Stimulated activated CD8-positive, alpha-beta memory T cell treated with anti-CD3 and anti-CD28 coated beads, Interleukin-4, amount 100 ng/mL, for 48 hours (primary cell): Measurements from ENCODE around the gene THAP11.

Experiments
- DNase-seq: peaks from one replicate; pipeline ENCODE4 v3.0.0-alpha.2; 2020

THAP11 gene

DNA sequence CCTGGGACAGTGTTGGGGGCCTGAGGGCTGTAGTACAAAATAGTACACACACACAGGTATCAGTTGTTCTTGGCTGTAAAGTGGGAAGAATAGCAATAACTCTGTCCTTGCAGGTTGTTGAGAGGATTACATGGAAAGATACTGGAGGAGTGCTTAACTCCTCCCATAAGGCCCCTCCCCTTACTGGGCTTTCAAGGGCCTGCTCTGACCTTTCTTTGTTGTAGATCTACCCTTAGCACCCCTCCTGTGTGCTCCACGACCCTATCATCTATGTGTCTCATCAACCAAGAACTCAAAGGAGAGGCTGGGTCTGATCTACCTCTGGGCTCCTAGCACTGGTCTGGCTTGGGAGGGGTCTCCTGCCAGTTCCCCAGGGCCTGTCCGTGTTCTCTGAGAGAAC is 22.5 kb downstream of the THAP11 start:
- no peak for DNase-seq

DNA sequence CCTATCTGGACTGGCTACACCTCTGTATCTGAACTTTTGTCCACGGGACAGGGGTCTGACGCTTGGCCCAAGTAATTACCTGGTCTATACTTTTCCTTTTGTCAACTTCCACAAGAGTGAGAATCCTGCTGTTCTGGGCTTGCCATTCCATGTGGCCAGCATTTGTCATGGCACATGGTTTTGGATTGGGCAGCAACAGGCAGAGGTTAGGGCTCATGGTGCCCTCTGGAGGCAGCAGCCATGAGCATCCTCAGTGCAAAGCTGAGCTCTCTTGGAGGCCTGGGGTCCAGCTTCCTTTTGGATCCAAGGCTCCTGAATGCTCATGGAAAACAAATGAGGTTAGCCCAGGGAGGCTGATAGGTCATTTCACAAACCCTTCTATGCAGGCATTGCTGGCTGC is 23.2 kb downstream of the THAP11 start:
- DNase-seq, result no peak

DNA sequence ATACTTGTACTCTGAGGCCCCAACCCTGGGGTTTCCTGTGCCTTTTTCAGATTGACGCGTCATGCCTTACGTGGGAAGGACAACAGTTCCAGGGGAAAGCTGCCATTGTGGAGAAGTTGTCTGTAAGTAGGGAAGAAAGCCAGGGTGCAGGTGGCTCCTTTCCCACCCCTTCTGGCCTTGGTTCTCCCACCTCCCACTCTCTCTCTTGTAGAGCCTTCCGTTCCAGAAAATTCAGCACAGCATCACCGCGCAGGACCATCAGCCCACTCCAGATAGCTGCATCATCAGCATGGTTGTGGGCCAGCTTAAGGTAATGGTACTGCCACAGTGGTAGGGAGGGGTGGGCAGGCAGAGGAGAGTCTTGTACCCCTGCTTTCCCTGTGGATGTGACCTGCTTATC is 26.2 kb downstream of the THAP11 start:
- DNase-seq, result no peak

DNA sequence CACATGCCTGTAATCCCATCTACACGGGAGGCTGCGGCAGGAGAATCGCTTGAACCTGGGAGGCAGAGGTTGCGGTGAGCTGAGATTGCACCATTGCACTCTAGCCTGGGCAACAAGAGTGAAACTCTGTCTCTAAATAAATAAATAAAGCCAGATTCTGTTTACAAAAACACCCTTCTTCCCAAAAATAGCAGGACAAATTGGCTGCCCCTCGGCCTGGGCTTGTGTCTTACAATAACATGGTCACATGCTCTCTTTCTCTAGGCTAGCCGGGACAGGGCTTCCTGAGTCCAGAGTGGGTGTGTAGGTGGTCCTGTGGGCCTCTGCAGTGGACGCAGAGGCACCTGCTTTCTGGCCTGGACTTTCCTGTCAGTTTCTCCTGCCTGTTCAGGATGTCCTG is 27.5 kb downstream of the THAP11 start:
- no peak for DNase-seq

DNA sequence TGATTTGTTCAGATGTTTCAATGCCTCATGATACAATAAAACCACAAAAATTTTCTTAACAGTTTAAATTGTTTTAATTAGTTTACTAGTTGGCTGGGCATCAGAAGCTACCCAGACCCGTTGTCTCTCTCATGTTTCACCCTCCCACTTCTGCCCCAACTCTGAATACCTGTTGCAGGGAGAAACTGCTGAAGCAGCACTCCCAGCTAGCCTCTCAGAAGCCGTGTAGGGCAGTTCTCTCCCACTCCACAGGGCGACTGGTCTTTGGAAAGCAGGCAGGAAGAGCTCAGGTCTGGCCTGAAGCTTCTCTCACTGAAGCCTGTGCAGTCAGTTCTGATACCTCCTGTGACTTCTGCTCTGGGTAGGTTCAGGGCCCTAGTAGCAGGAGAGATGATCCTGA is 29.1 kb downstream of the THAP11 start:
- no peak for DNase-seq

DNA sequence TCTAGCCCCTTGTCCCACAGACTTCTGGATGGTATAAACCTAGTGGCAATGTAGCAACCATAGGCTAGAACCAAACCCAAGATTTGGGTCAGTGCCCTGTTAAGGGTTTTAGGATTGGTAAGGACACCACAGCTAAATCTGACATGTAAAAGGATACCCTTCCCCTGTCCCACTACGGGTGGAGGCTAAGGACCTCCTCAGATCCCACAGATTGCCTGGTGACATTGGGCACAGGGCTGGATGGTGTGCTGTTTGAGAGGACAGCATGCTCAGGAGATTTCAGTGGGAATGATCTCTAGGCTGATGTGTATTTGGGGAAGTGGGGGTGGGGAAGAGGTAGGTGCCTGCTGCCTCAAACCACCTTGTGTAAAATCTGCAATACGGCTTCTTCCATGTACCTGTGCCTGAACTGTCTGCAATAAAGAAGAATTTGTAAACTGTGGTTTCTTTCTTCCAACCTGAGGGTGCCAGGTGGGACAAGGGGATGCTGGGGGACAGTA is 30.1 kb downstream of the THAP11 start:
- no peak for DNase-seq

DNA sequence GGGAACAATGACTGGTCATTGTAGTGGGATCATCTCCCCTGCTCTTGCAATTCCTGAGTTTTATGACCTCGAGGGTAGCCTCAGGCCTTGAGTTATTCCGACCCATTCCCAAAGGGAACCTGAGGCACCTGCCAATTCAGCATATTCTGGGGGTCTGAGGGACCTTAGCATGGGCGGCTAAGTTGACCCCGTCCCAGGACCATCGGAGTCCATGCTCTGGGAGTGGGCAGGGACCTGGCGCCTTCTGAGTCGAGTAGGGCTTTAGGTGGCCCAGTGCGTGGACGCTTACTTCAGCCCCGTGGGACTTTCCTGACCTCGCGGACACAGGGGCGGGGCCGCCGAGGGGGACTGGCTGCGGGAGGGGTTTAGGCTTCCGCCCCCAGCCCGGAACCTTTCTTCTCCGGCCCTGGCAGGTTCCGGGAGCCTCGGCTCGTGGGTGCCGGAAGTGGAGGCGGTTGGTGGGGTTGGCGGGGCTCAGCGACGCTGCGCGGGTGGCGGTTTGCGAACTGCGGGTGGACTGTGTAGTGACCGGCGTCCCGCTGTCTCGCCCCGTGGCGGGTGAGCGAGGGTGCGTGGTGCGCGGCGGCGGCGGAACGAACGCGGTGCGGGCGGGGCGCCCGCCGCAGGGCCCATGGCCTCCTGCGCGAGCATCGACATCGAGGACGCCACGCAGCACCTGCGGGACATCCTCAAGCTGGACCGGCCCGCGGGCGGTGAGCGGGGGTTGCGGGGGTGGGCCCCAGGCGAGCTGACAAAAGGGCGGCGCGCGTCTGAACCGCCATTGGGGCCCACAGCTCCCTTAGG is 30.7 kb downstream of the THAP11 start, which contains the start of gene EDC4:
Gene EDC4, plus strand, starts transcription at position 422 of the 804 bp plus-strand sequence. Its CDS starts 210 bp downstream, at position 632.
- peak; percentile 96 for DNase-seq

DNA sequence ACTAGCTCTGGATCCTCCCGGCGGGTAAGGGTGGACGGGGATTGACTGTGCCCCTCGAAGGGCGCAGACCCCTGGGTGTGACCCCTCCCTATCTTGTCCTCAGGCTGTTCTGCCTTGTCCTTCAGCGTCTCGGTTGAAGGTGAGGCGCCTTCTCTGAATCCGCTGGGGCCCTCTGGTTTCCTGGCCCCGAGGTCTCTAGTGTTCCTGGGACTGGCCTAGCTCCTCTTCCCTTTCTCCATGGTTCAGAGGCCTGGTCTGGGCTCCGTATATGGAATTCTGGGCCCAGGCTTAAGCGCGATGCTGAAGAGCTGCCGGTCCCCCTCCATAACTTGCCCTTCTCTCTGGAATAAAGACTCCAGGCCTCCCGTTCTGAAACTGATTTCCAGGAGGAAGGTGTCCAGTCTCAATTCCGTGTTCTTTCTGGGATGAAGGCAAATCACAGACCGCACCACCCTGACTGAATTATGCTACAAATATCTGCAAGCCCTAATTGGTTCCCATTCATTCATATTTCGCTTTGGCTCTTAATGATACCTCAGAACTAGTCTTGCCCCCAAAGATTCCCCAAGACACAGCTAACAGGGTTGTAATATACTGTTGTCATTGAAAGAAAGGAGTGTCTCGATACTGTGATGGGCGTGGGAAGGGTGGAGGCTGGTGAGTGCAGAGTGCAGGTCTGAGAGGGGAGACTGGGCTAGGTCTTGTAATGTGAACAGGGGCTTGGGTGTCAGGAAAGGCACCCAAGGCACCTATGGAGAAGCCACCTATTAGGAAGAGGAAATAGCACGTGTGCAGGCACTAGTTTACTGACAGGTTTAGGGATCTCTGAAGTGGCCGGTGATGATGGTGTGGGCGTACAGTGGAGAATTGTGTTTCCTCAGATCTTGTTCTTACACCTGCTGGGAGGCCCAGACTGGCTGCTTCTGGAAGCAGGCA is 31.6 kb downstream of the THAP11 start:
- DNase-seq, result no peak

DNA sequence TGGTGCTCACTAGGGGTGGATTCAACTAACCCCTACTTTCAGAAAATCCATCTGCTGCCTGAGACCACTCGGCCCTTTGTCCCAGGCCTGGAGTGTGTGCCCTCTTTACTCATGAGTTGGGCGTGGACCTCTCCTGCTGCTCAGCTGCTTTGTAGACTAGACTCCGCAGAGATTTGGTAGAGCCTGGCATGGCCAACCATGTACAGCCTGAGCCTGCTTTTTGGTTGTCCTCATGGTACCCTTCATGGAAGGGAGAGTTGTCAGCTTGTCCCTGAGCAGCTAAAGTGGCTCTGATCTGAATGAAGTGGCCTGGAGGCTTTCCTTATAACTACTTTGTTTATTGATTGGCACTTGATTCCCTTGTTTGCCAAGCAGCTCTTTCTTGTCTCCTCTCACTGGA is 32.3 kb downstream of the THAP11 start:
- no peak for DNase-seq

DNA sequence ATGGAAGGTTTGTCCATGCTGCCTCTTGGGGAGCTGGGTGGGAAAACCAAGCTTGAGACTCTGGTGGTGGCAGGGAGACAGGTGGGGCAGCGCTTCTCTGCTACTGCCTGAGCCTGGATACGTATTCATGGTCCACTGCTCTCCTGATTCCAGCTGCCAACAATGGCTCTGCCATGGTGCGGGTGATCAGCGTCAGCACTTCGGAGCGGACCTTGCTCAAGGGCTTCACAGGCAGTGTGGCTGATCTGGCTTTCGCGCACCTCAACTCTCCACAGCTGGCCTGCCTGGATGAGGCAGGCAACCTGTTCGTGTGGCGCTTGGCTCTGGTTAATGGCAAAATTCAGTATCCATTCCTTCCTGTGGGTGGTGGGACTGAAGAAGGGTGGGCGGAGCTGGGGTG is 34.9 kb downstream of the THAP11 start:
- no peak for DNase-seq

DNA sequence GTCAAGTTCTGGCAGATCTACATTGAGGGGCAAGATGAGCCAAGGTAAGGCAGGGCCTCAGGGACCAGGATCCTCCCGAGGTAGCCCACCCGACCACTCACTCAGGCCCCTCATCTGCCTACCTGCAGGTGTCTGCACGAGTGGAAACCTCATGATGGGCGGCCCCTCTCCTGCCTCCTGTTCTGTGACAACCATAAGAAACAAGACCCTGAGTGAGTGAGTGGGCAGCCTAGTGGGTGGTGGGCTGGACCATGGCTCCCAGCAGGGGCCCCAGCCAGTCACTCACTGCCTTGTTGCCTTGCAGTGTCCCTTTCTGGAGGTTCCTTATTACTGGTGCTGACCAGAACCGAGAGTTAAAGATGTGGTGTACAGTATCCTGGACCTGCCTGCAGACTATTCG is 36.1 kb downstream of the THAP11 start:
- DNase-seq, result no peak

DNA sequence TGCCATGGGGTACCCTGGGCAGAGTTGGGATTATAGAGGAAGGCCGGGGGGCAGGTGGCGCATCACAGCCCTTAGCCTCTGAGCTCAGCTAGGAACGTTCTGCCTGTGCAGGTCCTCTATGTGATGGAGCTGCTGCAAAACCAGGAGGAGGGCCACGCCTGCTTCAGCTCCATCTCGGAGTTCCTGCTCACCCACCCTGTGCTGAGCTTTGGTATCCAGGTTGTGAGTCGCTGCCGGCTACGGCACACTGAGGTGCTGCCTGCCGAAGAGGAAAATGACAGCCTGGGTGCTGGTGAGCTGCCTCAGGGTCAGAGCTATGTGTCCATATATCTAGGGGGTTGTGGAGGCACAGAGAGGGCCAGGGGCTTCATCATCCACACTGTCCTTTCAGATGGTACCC is 36.7 kb downstream of the THAP11 start:
- no peak for DNase-seq

DNA sequence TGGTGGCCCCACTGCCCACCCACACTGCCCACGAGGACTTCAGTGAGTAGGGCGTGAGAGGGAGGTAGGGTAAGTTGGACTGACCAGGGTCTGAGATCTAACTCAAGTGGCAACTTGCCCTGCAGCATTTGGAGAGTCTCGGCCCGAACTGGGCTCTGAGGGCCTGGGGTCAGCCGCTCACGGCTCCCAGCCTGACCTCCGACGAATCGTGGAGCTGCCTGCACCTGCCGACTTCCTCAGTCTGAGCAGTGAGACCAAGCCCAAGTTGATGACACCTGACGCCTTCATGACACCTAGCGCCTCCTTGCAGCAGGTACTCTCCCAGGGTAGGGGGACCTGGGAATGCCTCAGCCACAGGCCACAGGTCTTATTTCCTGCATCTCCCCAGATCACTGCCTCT is 37.3 kb downstream of the THAP11 start:
- no peak for DNase-seq

DNA sequence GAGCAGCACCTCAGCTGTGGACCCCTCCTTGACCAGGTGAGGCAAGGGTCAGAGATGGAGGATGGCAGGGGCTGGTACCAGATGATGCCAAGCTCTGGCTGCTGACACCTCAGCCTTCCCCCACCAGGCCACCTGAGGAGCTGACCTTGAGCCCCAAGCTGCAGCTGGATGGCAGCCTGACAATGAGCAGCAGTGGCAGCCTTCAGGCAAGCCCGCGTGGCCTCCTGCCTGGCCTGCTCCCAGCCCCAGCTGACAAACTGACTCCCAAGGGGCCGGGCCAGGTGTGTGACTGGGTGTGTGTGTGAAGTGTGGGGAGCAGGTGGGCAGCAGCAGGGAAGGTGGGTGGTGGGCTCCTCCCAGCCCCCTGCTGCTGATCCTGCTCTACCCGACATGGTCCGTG is 37.8 kb downstream of the THAP11 start:
- DNase-seq, result no peak

DNA sequence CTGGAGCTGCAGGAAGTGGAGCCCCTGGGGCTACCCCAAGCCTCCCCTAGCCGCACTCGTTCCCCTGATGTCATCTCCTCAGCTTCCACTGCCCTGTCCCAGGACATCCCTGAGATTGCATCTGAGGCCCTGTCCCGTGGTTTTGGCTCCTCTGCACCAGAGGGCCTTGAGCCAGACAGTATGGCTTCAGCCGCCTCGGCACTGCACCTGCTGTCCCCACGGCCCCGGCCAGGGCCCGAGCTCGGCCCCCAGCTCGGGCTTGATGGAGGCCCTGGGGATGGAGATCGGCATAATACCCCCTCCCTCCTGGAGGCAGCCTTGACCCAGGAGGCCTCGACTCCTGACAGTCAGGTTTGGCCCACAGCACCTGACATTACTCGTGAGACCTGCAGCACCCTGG is 38.5 kb downstream of the THAP11 start:
- DNase-seq, result no peak

DNA sequence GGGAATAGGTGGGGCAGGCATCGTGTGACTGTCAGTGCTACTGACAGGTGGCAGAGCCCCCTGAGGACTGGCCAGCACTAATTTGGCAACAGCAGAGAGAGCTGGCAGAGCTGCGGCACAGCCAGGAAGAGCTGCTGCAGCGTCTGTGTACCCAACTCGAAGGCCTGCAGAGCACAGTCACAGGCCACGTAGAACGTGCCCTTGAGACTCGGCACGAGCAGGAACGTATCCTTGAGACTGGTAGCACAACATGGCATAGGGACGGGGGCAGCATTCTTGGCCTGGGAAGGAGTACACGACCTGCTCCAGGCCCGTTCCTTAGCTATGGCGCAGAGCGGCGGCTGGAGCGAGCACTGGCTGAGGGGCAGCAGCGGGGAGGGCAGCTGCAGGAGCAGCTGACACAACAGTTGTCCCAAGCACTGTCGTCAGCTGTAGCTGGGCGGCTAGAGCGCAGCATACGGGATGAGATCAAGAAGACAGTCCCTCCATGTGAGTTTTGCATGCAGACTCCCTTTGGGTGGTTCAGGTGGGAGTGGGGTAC is 39.6 kb downstream of the THAP11 start:
- DNase-seq, result no peak

DNA sequence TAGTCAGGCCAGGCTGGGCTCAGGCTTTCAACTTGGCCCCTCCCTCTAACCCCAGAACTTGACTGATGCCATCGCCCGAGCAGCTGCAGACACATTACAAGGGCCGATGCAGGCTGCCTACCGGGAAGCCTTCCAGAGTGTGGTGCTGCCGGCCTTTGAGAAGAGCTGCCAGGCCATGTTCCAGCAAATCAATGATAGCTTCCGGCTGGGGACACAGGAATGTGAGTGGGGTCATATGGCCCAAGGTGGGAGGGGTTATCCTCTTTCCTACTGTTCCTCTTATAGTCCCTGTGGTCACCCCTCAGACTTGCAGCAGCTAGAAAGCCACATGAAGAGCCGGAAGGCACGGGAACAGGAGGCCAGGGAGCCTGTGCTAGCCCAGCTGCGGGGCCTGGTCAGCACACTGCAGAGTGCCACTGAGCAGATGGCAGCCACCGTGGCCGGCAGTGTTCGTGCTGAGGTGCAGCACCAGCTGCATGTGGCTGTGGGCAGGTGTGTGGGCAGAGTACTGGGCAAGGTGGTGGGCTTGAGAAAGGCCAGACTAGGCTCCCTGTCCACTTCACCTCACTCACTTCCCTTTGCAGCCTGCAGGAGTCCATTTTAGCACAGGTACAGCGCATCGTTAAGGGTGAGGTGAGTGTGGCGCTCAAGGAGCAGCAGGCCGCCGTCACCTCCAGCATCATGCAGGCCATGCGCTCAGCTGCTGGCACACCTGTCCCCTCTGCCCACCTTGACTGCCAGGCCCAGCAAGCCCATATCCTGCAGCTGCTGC is 40.4 kb downstream of the THAP11 start:
- no peak for DNase-seq

DNA sequence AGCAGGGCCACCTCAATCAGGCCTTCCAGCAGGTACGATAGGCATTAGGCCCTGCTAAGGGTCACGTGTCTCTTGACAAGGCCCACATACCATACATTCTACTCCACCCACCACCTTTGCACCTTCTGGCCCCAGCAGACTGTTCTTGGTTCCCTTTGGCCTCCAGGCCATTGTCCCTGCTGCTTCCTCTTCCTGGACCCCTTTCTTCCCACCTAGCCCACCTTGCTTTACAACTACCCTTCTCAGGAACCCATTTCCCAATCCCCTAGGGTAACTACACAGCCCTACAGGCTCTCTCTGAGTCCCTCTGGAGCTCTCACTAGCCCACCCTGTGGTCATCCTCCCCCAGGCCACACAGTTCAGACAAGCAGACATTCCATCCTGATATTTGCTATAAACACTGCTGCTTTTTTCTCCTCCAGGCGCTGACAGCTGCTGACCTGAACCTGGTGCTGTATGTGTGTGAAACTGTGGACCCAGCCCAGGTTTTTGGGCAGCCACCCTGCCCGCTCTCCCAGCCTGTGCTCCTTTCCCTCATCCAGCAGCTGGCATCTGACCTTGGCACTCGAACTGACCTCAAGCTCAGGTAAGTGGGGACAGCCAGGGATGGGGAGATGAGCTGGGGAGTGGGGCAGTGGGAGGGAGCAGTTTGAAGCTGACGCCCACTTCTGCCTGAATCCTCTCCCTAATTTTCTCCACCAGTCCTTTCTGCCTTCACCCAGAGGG is 41.2 kb downstream of the THAP11 start:
- no peak for DNase-seq

DNA sequence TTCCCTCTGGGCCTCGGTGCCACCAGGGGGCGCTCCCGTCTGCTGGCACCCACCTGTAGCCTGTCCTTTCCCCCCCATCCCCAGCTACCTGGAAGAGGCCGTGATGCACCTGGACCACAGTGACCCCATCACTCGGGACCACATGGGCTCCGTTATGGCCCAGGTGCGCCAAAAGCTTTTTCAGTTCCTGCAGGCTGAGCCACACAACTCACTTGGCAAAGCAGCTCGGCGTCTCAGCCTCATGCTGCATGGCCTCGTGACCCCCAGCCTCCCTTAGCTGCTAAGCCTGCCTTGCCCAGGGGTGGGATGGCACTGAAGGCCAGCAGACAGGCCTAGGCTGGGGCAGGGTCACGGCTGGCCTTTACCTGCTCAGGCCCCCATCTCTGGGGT is 41.7 kb downstream of the THAP11 start:
- DNase-seq, result peak; percentile 87

DNA sequence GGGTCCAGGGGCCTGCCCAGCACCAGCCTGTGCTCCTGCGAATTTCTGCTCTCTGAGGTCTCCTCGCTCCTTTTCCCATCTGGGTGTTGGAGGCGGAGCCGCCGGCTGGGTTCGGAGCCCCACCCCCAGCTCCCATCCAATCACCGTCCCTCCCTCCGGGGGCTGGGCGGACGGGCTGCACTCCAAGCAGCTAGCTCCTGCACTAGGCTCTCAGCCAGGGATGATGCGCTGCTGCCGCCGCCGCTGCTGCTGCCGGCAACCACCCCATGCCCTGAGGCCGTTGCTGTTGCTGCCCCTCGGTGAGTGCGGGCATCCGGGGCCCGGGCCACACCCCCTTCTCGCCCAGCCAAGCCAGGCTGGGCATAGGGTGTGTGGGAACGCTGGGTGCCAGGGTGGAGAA is 42.6 kb downstream of the THAP11 start, which contains the start of gene NRN1L:
Gene NRN1L, plus strand, starts transcription at position 202 of the 400 bp plus-strand sequence. Its CDS starts 19 bp downstream, at position 221.
- DNase-seq, result no peak

DNA sequence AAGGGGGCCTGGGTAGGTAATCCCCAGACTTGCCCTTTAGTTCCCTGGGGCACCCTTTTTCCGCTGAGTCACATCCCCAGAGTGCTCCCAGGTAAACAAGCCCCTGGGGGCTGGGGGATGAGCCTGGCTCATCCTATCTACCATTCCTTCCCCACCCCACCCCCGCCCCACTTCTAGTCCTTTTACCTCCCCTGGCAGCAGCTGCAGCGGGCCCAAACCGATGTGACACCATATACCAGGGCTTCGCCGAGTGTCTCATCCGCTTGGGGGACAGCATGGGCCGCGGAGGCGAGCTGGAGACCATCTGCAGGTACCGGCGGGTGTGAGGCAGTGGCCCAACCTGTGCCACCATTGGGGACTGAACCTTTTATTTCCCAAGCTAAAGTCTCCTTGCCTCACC is 43.4 kb downstream of the THAP11 start:
- DNase-seq, result no peak

DNA sequence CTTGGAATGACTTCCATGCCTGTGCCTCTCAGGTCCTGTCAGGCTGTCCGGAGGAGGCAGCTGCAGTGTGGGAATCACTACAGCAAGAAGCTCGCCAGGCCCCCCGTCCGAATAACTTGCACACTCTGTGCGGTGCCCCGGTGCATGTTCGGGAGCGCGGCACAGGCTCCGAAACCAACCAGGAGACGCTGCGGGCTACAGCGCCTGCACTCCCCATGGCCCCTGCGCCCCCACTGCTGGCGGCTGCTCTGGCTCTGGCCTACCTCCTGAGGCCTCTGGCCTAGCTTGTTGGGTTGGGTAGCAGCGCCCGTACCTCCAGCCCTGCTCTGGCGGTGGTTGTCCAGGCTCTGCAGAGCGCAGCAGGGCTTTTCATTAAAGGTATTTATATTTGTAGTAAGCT is 43.9 kb downstream of the THAP11 start:
- DNase-seq, result no peak
